ENCODE measurements around the gene FBXO31. TPM values are rescaled to one million over a fixed set of nuclear protein-coding genes. Genes with fewer than 3 reads are reported as not detected.

Gene FBXO31
- total and polyA plus RNA-seq, 2 of the 13 experiments (the other 11 are each of a cell fraction or from before 2014, with no cell fraction given), result 92.4 to 101 TPM

DNA sequence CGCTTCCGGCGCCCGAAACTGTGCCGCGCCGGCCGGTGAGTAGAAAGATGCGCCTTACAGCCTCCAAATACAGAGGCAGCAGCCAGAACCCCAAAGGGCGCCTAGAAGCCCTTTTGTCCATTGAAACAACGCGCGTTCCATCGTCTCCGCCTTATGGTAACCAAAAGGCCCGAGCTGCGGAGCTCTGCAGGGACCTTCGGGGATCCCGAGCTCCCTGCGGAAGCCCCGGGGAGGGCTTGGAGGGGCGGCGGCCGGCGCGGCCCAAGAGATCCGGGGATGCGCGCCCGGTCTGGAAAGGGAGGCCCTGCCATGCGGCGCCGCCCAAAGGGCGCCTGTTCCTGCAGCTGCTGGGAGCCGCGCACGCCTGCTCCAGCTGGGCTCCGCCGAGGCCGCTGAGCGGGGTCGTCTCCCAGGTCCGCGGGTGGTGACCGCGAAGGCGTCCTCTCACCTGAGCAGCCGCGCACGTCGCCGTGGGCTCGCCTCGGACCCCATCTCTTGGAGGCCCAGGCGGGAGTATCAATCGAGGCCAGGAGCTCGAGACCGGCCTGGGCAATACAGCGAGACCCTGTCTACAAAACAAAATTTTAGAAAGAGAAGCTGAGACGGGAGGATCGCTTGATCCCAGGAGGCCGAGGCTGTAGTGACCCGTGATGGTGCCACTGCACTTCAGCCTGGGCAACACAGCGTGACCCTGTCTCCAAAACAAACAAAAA lies 742 bp upstream of the FBXO31 start (continued):
- TF ChIP-seq, protein P1, sequence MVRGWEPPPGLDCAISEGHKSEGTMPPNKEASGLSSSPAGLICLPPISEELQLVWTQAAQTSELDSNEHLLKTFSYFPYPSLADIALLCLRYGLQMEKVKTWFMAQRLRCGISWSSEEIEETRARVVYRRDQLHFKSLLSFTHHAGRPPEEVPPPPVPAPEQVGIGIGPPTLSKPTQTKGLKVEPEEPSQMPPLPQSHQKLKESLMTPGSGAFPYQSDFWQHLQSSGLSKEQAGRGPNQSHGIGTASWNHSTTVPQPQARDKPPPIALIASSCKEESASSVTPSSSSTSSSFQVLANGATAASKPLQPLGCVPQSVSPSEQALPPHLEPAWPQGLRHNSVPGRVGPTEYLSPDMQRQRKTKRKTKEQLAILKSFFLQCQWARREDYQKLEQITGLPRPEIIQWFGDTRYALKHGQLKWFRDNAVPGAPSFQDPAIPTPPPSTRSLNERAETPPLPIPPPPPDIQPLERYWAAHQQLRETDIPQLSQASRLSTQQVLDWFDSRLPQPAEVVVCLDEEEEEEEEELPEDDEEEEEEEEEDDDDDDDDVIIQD (CRISPR knock-in tag; IDR thresholded peaks at IDR 0.05; ENCODE audit: low read depth), result no peak
- TF ChIP-seq NCOA2 (CRISPR knock-in tag; IDR thresholded peaks at IDR 0.05) (no peak; the same call in 1 of the 2 replicates), HOXA9 (CRISPR knock-in tag; IDR thresholded peaks at IDR 0.05; ENCODE audit: borderline replicate concordance) (no peak), ZNF207 (IDR thresholded peaks at IDR 0.05; ENCODE audit: borderline replicate concordance) (no peak), ZNF83 (CRISPR knock-in tag; IDR thresholded peaks at IDR 0.05; ENCODE audit: borderline replicate concordance) (no peak; the same call in 1 of the 2 replicates), YEATS4 (CRISPR knock-in tag; IDR thresholded peaks at IDR 0.05; ENCODE audit: borderline replicate concordance) (peak; percentile 43), REPIN1 (CRISPR knock-in tag; IDR thresholded peaks at IDR 0.05; ENCODE audit: borderline replicate concordance, low read depth) (no peak), ZNF768 (CRISPR knock-in tag; IDR thresholded peaks at IDR 0.05) (peak; percentile 91), PCBP1 (IDR thresholded peaks at IDR 0.05; ENCODE audit: borderline replicate concordance, low read depth, low read length) (no peak), MXD4 (CRISPR knock-in tag; IDR thresholded peaks at IDR 0.05) (peak; percentile 18; the same call in 1 of the 2 replicates), ZNF724P (CRISPR knock-in tag; IDR thresholded peaks at IDR 0.05; ENCODE audit: borderline replicate concordance) (peak; percentile 89), NFKB2 (CRISPR knock-in tag; IDR thresholded peaks at IDR 0.05; ENCODE audit: borderline replicate concordance) (peak; percentile 41), ISX (CRISPR knock-in tag; conservative IDR thresholded peaks at IDR 0.05) (no peak), ZNF660 (CRISPR knock-in tag; IDR thresholded peaks at IDR 0.05; ENCODE audit: borderline replicate concordance, low read depth) (no peak), SNRNP70 (IDR thresholded peaks at IDR 0.05; ENCODE audit: low read depth, low read length) (no peak), MLLT10 (CRISPR knock-in tag; IDR thresholded peaks at IDR 0.05) (no peak), ZNF282 (IDR thresholded peaks at IDR 0.05; ENCODE audit: partially characterized antibody) (no peak), GFI1 (CRISPR knock-in tag; IDR thresholded peaks at IDR 0.05; ENCODE audit: borderline replicate concordance) (no peak), ZNF572 (CRISPR knock-in tag; IDR thresholded peaks at IDR 0.05) (no peak; the same call in 1 of the 2 replicates), ELF3 (CRISPR knock-in tag; IDR thresholded peaks at IDR 0.05) (no peak; the same call in 1 of the 2 replicates), CENPX (CRISPR knock-in tag; IDR thresholded peaks at IDR 0.05) (no peak), NFE2L2 (IDR thresholded peaks at IDR 0.05; ENCODE audit: low read length) (no peak)
- TF ChIP-seq, protein P2, sequence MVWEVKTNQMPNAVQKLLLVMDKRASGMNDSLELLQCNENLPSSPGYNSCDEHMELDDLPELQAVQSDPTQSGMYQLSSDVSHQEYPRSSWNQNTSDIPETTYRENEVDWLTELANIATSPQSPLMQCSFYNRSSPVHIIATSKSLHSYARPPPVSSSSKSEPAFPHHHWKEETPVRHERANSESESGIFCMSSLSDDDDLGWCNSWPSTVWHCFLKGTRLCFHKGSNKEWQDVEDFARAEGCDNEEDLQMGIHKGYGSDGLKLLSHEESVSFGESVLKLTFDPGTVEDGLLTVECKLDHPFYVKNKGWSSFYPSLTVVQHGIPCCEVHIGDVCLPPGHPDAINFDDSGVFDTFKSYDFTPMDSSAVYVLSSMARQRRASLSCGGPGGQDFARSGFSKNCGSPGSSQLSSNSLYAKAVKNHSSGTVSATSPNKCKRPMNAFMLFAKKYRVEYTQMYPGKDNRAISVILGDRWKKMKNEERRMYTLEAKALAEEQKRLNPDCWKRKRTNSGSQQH (CRISPR knock-in tag; IDR thresholded peaks at IDR 0.05; ENCODE audit: low read depth), result 0 out of 2 replicates have a peak, but pooled peaks have one; percentile 36
- TF ChIP-seq, protein P3, sequence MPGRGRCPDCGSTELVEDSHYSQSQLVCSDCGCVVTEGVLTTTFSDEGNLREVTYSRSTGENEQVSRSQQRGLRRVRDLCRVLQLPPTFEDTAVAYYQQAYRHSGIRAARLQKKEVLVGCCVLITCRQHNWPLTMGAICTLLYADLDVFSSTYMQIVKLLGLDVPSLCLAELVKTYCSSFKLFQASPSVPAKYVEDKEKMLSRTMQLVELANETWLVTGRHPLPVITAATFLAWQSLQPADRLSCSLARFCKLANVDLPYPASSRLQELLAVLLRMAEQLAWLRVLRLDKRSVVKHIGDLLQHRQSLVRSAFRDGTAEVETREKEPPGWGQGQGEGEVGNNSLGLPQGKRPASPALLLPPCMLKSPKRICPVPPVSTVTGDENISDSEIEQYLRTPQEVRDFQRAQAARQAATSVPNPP (CRISPR knock-in tag; IDR thresholded peaks at IDR 0.05), result no peak; the same call in 1 of the 2 replicates
- TF ChIP-seq, protein P4, sequence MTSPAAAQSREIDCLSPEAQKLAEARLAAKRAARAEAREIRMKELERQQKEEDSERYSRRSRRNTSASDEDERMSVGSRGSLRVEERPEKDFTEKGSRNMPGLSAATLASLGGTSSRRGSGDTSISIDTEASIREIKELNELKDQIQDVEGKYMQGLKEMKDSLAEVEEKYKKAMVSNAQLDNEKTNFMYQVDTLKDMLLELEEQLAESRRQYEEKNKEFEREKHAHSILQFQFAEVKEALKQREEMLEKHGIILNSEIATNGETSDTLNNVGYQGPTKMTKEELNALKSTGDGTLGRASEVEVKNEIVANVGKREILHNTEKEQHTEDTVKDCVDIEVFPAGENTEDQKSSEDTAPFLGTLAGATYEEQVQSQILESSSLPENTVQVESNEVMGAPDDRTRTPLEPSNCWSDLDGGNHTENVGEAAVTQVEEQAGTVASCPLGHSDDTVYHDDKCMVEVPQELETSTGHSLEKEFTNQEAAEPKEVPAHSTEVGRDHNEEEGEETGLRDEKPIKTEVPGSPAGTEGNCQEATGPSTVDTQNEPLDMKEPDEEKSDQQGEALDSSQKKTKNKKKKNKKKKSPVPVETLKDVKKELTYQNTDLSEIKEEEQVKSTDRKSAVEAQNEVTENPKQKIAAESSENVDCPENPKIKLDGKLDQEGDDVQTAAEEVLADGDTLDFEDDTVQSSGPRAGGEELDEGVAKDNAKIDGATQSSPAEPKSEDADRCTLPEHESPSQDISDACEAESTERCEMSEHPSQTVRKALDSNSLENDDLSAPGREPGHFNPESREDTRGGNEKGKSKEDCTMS (CRISPR knock-in tag; conservative IDR thresholded peaks at IDR 0.05), result peak; percentile 49; the same call in 1 of the 2 replicates

Measured in HepG2 (cell line).